Fibroblast of mammary gland (primary cell): Measurements from ENCODE around the gene D2HGDH.

ENCODE experiments used
- DNase-seq: peaks from one replicate; pipeline ENCODE4 v3.0.0-alpha.2; 2010; ENCODE audit warnings: low read depth
- H3K4me3 ChIP-seq: 2 replicates; pipeline ENCODE4 v1.5.1; 2011; ENCODE audit warnings: low read depth, mild to moderate bottlenecking, low read length, moderate library complexity; ENCODE audit not compliant: control insufficient read depth
- CTCF ChIP-seq: conservative IDR thresholded peaks from 2 replicates; pipeline ENCODE4 v1.5.1; 2011; ENCODE audit warnings: low read depth, low read length, inconsistent platforms; ENCODE audit not compliant: control insufficient read depth, insufficient read depth

Gene D2HGDH

DNA sequence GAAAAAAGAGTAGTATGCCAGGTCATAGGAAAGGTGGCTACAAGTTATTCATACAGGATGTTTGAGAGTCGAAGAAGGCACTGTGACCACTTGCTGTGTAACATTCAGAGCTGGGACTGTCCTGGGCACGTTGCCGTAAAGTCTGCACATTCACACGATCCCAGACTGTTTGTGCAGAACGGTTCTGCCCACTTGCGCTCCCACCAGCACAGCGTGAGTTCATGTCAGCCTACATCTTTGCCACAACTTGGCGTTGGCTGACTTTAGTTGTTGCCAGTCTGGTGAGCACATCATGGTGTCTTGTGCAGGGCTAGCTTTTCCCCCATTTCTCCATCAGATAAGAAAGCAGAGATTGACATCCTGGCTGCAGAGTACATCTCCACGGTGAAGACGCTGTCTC, 25.6 kb upstream of the D2HGDH start:
- H3K4me3 ChIP-seq, result no peak overlapping the region
- no peak for DNase-seq
- TF ChIP-seq CTCF, result no peak

DNA sequence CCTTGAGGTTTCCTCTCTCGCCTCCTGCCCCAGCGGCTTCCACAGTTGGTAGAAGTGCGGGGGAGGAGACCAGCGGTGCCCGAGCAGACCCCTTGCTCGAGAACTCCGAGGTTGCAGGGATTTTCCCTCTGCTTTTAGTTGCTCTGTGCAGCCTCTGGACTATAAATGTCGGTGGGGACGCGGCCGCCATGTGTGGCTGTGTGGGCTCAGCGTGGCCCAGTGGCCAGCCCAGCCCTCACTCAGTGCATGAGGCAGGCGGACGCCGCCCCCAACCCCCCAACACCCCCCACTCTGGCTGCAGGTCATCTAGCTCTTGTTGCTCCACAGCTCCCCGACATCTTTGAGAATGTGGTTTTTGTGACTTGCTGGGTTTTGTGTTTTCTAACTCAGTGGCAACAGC, 15.3 kb upstream of the D2HGDH start:
- DNase-seq, result no peak
- no peak for TF ChIP-seq CTCF
- no peak overlapping the region for H3K4me3 ChIP-seq

GRCh38 chr2:241720099-241720498, 14.3 kb upstream of the D2HGDH start:
- no peak for TF ChIP-seq CTCF
- H3K4me3 ChIP-seq, result no peak overlapping the region
- DNase-seq, result no peak

- no peak for TF ChIP-seq CTCF
- H3K4me3 ChIP-seq, result no peak overlapping the region
- no peak for DNase-seq
These were observed 13.9 kb upstream of the D2HGDH start for GRCh38 chr2:241720560-241720959.

- H3K4me3 ChIP-seq, result no peak overlapping the region
- DNase-seq, result no peak
- TF ChIP-seq CTCF, result no peak
These were observed 12.6 kb upstream of the D2HGDH start for GRCh38 chr2:241721852-241722251.

- no peak for DNase-seq
- no peak for TF ChIP-seq CTCF
- H3K4me3 ChIP-seq, result no peak overlapping the region
These were observed 11.5 kb upstream of the D2HGDH start for GRCh38 chr2:241722896-241723454.
